Sigmoid colon (tissue), 7 donors: Measurements from ENCODE around the gene CRTC3. TPM values are rescaled to one million over a fixed set of nuclear protein-coding genes. Genes with fewer than 3 reads are reported as not detected.

Experiments used
- DNase-seq: peaks from one replicate; pipeline ENCODE4 v3.0.0-alpha.2; 2019
- H3K27ac ChIP-seq, 4 donors: fragments of 200-600 bp; sonication (generic); one replicate each; pipeline ENCODE4 v1.5.1; 2016 to 2019; ENCODE audit warnings: mild to moderate bottlenecking in 1 of 4
- H3K27me3 ChIP-seq, 3 donors: fragments of 200-600 bp; sonication (generic); one replicate each; pipeline ENCODE4 v1.5.1; 2019; ENCODE audit warnings: mild to moderate bottlenecking in 1 of 3
- H3K36me3 ChIP-seq, 4 donors: fragments of 200-600 bp; sonication (generic); one replicate each; pipeline ENCODE4 v1.5.1; 2016 to 2019
- H3K4me1 ChIP-seq, 4 donors: fragments of 200-600 bp; sonication (generic); one replicate each; pipeline ENCODE4 v1.5.1; 2017 to 2019
- H3K4me3 ChIP-seq, 4 donors: fragments of 200-600 bp; sonication (generic); one replicate each; pipeline ENCODE4 v1.5.1; 2017 to 2019; ENCODE audit warnings: mild to moderate bottlenecking in 2 of 4, moderate library complexity in 1 of 4
- H3K9me3 ChIP-seq, 4 donors: fragments of 200-600 bp in 3 of 4; sonication (generic) in 3 of 4; one replicate each; pipeline versions ENCODE4 v1.5.1 to v1.6.1; 2013 to 2019
- EP300 ChIP-seq, 4 donors: sonication (generic); formaldehyde crosslinking; IDR thresholded peaks; one replicate each; pipeline ENCODE4 v1.6.1; 2017; ENCODE audit warnings: antibody characterized with exemption in 4 of 4
- POLR2A ChIP-seq, 2 donors: fragments of 450-650 bp; IDR thresholded peaks; one replicate each; pipeline ENCODE4 v1.6.1; 2016; ENCODE audit warnings: antibody characterized with exemption in 2 of 2, mild to moderate bottlenecking in 2 of 2, moderate library complexity in 2 of 2
- POLR2AphosphoS5 ChIP-seq, 4 donors: sonication (generic); formaldehyde crosslinking; IDR thresholded peaks; one replicate each; pipeline ENCODE4 v1.6.1; 2017; ENCODE audit warnings: antibody characterized with exemption in 4 of 4
- WGBS, 2 donors: extraction: QIAGEN DNeasy Blood & Tissue Kit; methylation state at CpG; one replicate each; pipeline ENCODE4 v1.1.7; 2013; 5-methylcytosine and 5-hydroxymethylcytosine counted together
- intact Hi-C: fragments of 100-400 bp; cut with DNase I; formaldehyde crosslinking; loops from one replicate; pipeline ENCODE4 v1.15.1; 2023
- polyA plus RNA-seq, 3 donors: library from polyadenylated mRNA; stranded (reverse); fragments of 200-250 nt; gene quantifications; one replicate each; pipeline ENCODE4 v1.2.3, GENCODE V29; 2013
- total RNA-seq, 4 donors: library from RNA; depleted of rRNA; stranded (reverse); fragments of >200 nt; gene quantifications; one replicate each; pipeline ENCODE4 v1.1.0, GENCODE V29; 2016
- TF ChIP-seq, protein P1 (sequence below), 4 experiments: fragments of 450-650 bp in 3 of 4; fragments of 200-600 bp in 1 of 4; IDR thresholded peaks; one replicate each; pipeline ENCODE4 v1.5.1; 2016 to 2019; ENCODE audit warnings: antibody characterized with exemption in 4 of 4, mild to moderate bottlenecking in 3 of 4, moderate library complexity in 2 of 4
- donor health status: healthy with polysubstance abuse.
- donor health status: Bipolar disorder and iron deficiency.
- donor health status: healthy.

The CRTC3 gene
- total and polyA plus RNA-seq, 7 donors = 5.4 to 64.0 (median 27.6) TPM

GRCh38 chr15:90564051-90564450 is 34.3 kb downstream of the CRTC3 start:
- H3K36me3 ChIP-seq = no peaks in the 10 kb centered on the region
- H3K27ac ChIP-seq = peak overlapping the region; percentile 34 to 92 (median 66)
- intact Hi-C loops = loop anchor here (5.0 kb wide), 2 partner anchors 33 to 48 kb away; no protein-coding TSS in a partner anchor
- no peaks in the 10 kb centered on the region for H3K9me3 ChIP-seq
- TF ChIP-seq POLR2AphosphoS5 (IDR thresholded peaks at IDR 0.05) (peak in 1 of 4 donors; percentile 7), POLR2A (IDR thresholded peaks at IDR 0.05) (no peak)
- no peaks in the 10 kb centered on the region for H3K27me3 ChIP-seq
- H3K4me3 ChIP-seq = no peak overlapping the region
- DNase-seq = no peak
- WGBS, 2 donors = 40 to 80% methylated on average over 1 of the region's 1 CpG
- peaks cover 0 to 75% (median 55%) of the 10 kb centered on the region in 4 donors for H3K4me1 ChIP-seq

DNA sequence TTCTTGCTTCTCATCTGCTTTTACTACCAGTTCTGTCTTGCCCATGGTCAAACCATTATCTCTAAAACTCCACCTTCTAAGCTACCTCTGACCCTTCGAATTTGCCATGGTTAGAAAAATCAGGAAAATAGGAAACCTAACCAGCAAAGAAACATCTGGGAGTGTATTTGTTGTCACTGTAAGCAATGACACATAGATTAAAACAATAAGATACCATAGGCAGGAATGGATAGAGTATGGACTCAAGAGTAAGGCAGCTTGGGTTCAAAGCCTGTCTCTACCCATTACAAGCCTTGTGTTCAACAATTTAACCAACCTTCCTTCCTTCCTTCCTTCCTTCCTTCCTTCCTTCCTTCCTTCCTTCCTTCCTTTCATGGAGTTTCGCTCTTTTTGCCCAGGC is 34.9 kb downstream of the CRTC3 start:
- no peaks in the 10 kb centered on the region for H3K27me3 ChIP-seq
- TF ChIP-seq POLR2A (IDR thresholded peaks at IDR 0.05) = no peak
- TF ChIP-seq EP300 (IDR thresholded peaks at IDR 0.05) = no peak
- no peak for TF ChIP-seq POLR2AphosphoS5 (IDR thresholded peaks at IDR 0.05)
- TF ChIP-seq, protein P1, sequence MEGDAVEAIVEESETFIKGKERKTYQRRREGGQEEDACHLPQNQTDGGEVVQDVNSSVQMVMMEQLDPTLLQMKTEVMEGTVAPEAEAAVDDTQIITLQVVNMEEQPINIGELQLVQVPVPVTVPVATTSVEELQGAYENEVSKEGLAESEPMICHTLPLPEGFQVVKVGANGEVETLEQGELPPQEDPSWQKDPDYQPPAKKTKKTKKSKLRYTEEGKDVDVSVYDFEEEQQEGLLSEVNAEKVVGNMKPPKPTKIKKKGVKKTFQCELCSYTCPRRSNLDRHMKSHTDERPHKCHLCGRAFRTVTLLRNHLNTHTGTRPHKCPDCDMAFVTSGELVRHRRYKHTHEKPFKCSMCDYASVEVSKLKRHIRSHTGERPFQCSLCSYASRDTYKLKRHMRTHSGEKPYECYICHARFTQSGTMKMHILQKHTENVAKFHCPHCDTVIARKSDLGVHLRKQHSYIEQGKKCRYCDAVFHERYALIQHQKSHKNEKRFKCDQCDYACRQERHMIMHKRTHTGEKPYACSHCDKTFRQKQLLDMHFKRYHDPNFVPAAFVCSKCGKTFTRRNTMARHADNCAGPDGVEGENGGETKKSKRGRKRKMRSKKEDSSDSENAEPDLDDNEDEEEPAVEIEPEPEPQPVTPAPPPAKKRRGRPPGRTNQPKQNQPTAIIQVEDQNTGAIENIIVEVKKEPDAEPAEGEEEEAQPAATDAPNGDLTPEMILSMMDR (IDR thresholded peaks at IDR 0.05) = no peak
- no peaks in the 10 kb centered on the region for H3K9me3 ChIP-seq
- no peaks in the 10 kb centered on the region for H3K36me3 ChIP-seq
- H3K4me1 ChIP-seq = peaks cover 0 to 70% (median 50%) of the 10 kb centered on the region in 4 donors
- H3K27ac ChIP-seq = peak overlapping the region in 3 of 4 donors; percentile 9 to 92 (median 85)
- 69 to 94% methylated on average over 2 of the region's 2 CpGs for WGBS, 2 donors
- no peak overlapping the region for H3K4me3 ChIP-seq
- intact Hi-C loops = loop anchor here (5.0 kb wide), 2 partner anchors 33 to 48 kb away; no protein-coding TSS in a partner anchor
- no peak for DNase-seq

GRCh38 chr15:90565866-90566265 is 36.1 kb downstream of the CRTC3 start:
- Histone ChIP-seq H3K27me3 (no peaks in the 10 kb centered on the region), H3K4me1 (peaks cover 0 to 65% (median 43%) of the 10 kb centered on the region in 4 donors), H3K27ac (no peak overlapping the region), H3K36me3 (no peaks in the 10 kb centered on the region), H3K9me3 (no peaks in the 10 kb centered on the region), H3K4me3 (no peak overlapping the region)
- no peak for TF ChIP-seq EP300 (IDR thresholded peaks at IDR 0.05)
- TF ChIP-seq POLR2A (IDR thresholded peaks at IDR 0.05) = no peak
- no peak for TF ChIP-seq POLR2AphosphoS5 (IDR thresholded peaks at IDR 0.05)
- TF ChIP-seq, protein P1 (IDR thresholded peaks at IDR 0.05) = no peak
- DNase-seq = no peak
- intact Hi-C loops = no loop called here

GRCh38 chr15:90570643-90571042 is 40.9 kb downstream of the CRTC3 start:
- TF ChIP-seq POLR2AphosphoS5 (IDR thresholded peaks at IDR 0.05) = no peak
- TF ChIP-seq, protein P1 (IDR thresholded peaks at IDR 0.05) = no peak
- TF ChIP-seq POLR2A (IDR thresholded peaks at IDR 0.05) = no peak
- TF ChIP-seq EP300 (IDR thresholded peaks at IDR 0.05) = no peak

DNA sequence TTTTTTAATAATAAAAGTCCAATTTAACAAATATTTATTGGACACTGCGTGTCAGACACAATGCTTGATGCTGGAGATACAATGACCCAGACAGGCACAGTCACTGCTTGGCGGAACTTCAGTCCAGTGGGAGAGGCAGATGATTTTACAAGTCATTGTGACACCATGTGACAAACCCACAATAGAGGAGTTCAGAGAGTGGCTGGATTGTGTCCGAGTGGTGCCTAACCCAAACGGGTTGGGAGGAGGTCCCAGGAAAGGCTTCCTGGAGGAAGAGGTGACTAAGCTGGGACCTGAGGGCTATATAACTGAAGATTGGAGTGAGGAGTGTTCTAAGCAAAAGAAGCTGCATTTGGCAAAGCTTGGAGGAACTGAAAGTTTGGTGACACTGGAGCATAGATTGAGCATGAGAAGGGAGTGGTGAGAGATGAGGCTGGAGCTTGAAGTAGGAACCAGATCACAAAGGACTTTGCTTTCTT is 41.4 kb downstream of the CRTC3 start:
- Histone ChIP-seq H3K27me3 (no peaks in the 10 kb centered on the region), H3K9me3 (no peaks in the 10 kb centered on the region), H3K4me3 (no peak overlapping the region), H3K4me1 (peaks cover 0 to 26% (median 9%) of the 10 kb centered on the region in 4 donors), H3K27ac (peak overlapping the region in 2 of 4 donors; percentile 9 to 41), H3K36me3 (no peaks in the 10 kb centered on the region)
- peak in 1 of 4 donors; percentile 8 for TF ChIP-seq POLR2AphosphoS5 (IDR thresholded peaks at IDR 0.05)
- TF ChIP-seq EP300 (IDR thresholded peaks at IDR 0.05) = no peak
- TF ChIP-seq POLR2A (IDR thresholded peaks at IDR 0.05) = no peak
- TF ChIP-seq, protein P1 (IDR thresholded peaks at IDR 0.05) = no peak
- WGBS, 2 donors = 10 to 37% methylated on average over 4 of the region's 4 CpGs
- intact Hi-C loops = no loop called here
- no peak for DNase-seq

More at GRCh38 chr15:90570643-90571042, 40.9 kb downstream of the CRTC3 start:
- no peak for DNase-seq
- H3K27me3 ChIP-seq = no peaks in the 10 kb centered on the region
- H3K27ac ChIP-seq = peak overlapping the region in 2 of 4 donors; percentile 9 to 41
- H3K4me1 ChIP-seq = peaks cover 0 to 30% (median 9%) of the 10 kb centered on the region in 4 donors
- no peaks in the 10 kb centered on the region for H3K9me3 ChIP-seq
- H3K36me3 ChIP-seq = no peaks in the 10 kb centered on the region
- no peak overlapping the region for H3K4me3 ChIP-seq
- WGBS, 2 donors = 31 to 55% methylated on average over 5 of the region's 5 CpGs
- intact Hi-C loops = no loop called here
